Esophagus (tissue), 2 donors: ENCODE results near the gene BMAL2. TPM values are rescaled to one million over a fixed set of nuclear protein-coding genes. Genes with fewer than 3 reads are reported as not detected.

Source experiments
- H3K27ac ChIP-seq, 2 donors: one replicate each; pipeline ENCODE4 v1.5.1; 2013; ENCODE audit warnings: low read depth in 2 of 2, mild to moderate bottlenecking in 2 of 2, inconsistent platforms in 1 of 2, low read length in 1 of 2, moderate library complexity in 1 of 2
- H3K27me3 ChIP-seq, 2 donors: one replicate each; pipeline ENCODE4 v1.6.1; 2013; ENCODE audit warnings: low read length in 2 of 2, control low read depth in 1 of 2, mild to moderate bottlenecking in 1 of 2; ENCODE audit not compliant: insufficient read depth in 2 of 2, control insufficient read depth in 1 of 2
- H3K36me3 ChIP-seq, 2 donors: one replicate each; pipeline ENCODE4 v1.6.1; 2013; ENCODE audit warnings: low read length in 1 of 2; ENCODE audit not compliant: control insufficient read depth in 2 of 2, insufficient read depth in 2 of 2
- H3K4me1 ChIP-seq, 2 donors: one replicate each; pipeline ENCODE4 v1.6.1; 2013; ENCODE audit warnings: low read length in 1 of 2; ENCODE audit not compliant: control insufficient read depth in 2 of 2, insufficient read depth in 2 of 2
- H3K4me3 ChIP-seq, 2 donors: one replicate each; pipeline ENCODE4 v1.5.1; 2013; ENCODE audit warnings: low read length in 2 of 2, mild to moderate bottlenecking in 2 of 2, low read depth in 1 of 2, moderate library complexity in 1 of 2
- H3K9me3 ChIP-seq, 2 donors: one replicate each; pipeline ENCODE4 v1.6.1; 2013; ENCODE audit warnings: mild to moderate bottlenecking in 2 of 2, low read depth in 1 of 2, low read length in 1 of 2, moderate library complexity in 1 of 2; ENCODE audit not compliant: control insufficient read depth in 2 of 2, insufficient read depth in 1 of 2
- WGBS, 2 donors: extraction: QIAGEN DNeasy Blood & Tissue Kit; methylation state at CpG; one replicate each; pipeline ENCODE4 v1.1.7; 2013; 5-methylcytosine and 5-hydroxymethylcytosine counted together
- polyA plus RNA-seq, 2 donors: library from polyadenylated mRNA; stranded (reverse); fragments of 200-250 nt; gene quantifications; one replicate each; pipeline ENCODE4 v1.2.3, GENCODE V29; 2013
- donor health status: healthy with polysubstance abuse.
- donor health status: Bipolar disorder and iron deficiency.

Gene BMAL2
- polyA plus RNA-seq, 2 donors: 27.7 to 35.4 TPM

DNA sequence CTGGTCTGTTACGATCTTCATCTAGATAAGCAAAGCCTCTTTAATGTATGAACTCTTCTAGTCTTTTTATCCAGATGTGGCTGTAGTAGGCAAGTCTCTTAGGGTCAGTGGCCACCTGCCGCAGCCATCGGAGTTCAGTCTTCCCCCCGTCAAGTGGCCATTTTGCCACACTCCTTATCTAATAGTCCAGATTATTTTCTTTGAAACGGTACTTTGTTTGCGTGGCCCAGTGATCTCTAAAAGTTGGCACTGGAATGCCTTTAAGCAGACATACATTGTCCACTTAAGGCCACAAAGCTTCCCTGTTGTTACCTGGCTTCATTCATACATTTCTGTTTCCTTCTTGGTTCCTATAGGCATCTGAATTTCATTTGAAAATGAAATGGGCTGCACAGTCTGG is 36.0 kb upstream of the BMAL2 start:
- Histone ChIP-seq H3K27ac (no peak overlapping the region), H3K4me1 (no peaks in the 10 kb centered on the region), H3K27me3 (no peaks in the 10 kb centered on the region), H3K36me3 (peaks cover 0 to 4% of the 10 kb centered on the region in 2 donors), H3K9me3 (no peaks in the 10 kb centered on the region), H3K4me3 (no peak overlapping the region)
- 76 to 88% methylated on average over 6 of the region's 6 CpGs for whole genome bisulfite sequencing, 2 donors

DNA sequence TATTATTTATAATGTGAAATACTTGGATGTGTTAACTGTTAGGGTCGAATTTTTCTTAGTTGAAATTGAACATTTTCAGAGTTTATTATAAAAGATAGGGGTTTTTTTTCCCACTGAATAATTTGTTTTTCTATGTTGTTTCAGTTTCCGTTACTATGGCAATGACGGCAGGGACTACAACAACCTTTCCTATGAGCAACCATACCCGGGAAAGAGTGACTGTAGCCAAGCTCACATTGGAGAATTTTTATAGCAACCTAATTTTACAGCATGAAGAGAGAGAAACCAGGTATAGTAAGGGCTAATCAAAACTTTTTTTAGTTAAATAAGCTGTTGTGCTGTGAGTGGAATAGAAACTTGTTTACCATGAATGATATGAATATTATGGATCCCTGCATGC is 35.1 kb upstream of the BMAL2 start:
- 72 to 78% methylated on average over 4 of the region's 4 CpGs for WGBS, 2 donors

GRCh38 chr12:27299102-27299501 is 33.5 kb upstream of the BMAL2 start:
- H3K4me3 ChIP-seq: no peak overlapping the region
- H3K36me3 ChIP-seq: peaks cover 0 to 4% of the 10 kb centered on the region in 2 donors
- no peaks in the 10 kb centered on the region for H3K4me1 ChIP-seq
- no peaks in the 10 kb centered on the region for H3K27me3 ChIP-seq
- no peak overlapping the region for H3K27ac ChIP-seq
- no peaks in the 10 kb centered on the region for H3K9me3 ChIP-seq
- 93 to 97% methylated on average over 1 of the region's 1 CpG for WGBS, 2 donors

More for the DNA sequence above, 35.1 kb upstream of the BMAL2 start:
- H3K36me3 ChIP-seq: peaks cover 0 to 4% of the 10 kb centered on the region in 2 donors
- no peaks in the 10 kb centered on the region for H3K9me3 ChIP-seq
- no peak overlapping the region for H3K4me3 ChIP-seq
- no peaks in the 10 kb centered on the region for H3K4me1 ChIP-seq
- no peak overlapping the region for H3K27ac ChIP-seq
- H3K27me3 ChIP-seq: no peaks in the 10 kb centered on the region

DNA sequence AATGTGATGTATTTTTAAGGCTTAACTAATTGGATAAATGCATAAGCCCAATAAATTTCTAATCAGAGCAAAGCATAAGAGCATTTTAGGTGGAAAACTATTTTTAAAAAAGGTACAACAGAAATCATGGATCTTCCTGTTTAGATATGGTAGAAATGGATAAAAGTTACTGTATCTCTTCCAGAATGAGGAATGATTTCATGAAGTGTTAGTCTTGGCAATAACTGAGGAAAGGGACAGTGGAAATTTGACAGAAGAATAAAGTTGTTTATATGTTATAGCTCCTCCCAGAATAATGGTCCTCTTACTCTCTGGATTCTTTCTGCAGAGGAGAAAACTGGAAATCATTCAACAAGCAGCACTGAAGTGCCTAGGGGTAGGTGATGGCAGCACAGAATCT is 32.4 kb upstream of the BMAL2 start:
- Histone ChIP-seq H3K27ac (no peak overlapping the region), H3K9me3 (no peaks in the 10 kb centered on the region), H3K36me3 (peaks cover 0 to 4% of the 10 kb centered on the region in 2 donors), H3K4me1 (no peaks in the 10 kb centered on the region), H3K27me3 (no peaks in the 10 kb centered on the region), H3K4me3 (no peak overlapping the region)

DNA sequence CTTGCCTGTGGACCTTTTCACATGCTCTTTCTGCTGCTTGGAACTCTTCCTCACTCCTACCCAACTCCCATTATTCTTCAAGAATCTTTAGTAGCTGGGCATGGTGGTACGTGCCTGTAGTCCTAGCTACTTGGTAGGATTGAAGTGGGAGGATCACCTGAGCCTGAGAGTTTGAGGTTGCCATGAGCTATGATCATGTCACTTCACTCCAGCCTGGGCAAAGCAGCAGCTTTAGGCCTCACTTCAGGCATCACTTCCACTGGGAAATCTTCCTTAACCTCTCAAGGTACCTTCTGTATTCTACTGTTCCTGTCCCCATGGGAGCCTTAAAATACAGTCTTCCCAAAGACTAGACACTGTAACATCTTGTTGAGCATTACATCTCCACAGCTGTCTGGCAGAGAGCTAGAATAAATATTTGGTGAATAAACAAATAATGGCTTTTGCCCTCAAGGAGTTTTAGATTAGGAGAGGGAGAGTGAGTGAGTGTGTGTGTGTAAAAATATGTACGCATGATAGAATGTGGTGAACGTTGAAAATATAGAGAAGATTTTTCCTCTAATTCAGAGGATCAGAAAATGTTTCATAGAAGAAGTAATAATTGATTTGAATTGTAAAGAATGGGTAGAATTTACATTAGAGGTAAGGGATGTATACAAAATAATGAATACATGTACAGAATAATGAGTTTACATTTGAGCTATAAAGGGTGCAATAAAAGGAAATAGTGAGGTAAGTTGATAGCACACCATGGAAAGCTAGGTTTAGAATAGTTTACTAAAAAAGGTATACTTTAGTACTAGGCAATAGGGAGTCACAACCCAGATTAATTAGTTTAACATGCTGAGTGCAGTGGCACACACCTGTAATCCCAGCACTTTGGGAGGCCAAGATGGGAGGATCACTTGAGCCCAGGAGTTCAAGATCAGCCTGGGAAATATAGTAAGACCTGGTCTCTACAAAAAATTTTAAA is 29.2 kb upstream of the BMAL2 start:
- H3K9me3 ChIP-seq: no peaks in the 10 kb centered on the region
- H3K36me3 ChIP-seq: no peaks in the 10 kb centered on the region
- no peaks in the 10 kb centered on the region for H3K27me3 ChIP-seq
- no peaks in the 10 kb centered on the region for H3K4me1 ChIP-seq
- H3K4me3 ChIP-seq: no peak overlapping the region
- no peak overlapping the region for H3K27ac ChIP-seq
- 60 to 63% methylated on average over 3 of the region's 3 CpGs for WGBS, 2 donors

GRCh38 chr12:27304856-27305255 is 27.8 kb upstream of the BMAL2 start:
- no peaks in the 10 kb centered on the region for H3K27me3 ChIP-seq
- no peaks in the 10 kb centered on the region for H3K4me1 ChIP-seq
- H3K27ac ChIP-seq: no peak overlapping the region
- H3K9me3 ChIP-seq: no peaks in the 10 kb centered on the region
- WGBS, 2 donors: 67 to 74% methylated on average over 1 of the region's 1 CpG
- no peak overlapping the region for H3K4me3 ChIP-seq
- peaks cover 0 to 4% of the 10 kb centered on the region in 2 donors for H3K36me3 ChIP-seq

GRCh38 chr12:27305673-27306456 is 26.8 kb upstream of the BMAL2 start:
- 79 to 82% methylated on average over 1 of the region's 1 CpG for WGBS, 2 donors
- no peak overlapping the region for H3K4me3 ChIP-seq
- H3K27ac ChIP-seq: no peak overlapping the region
- H3K27me3 ChIP-seq: no peaks in the 10 kb centered on the region
- no peaks in the 10 kb centered on the region for H3K4me1 ChIP-seq
- peaks cover 0 to 4% of the 10 kb centered on the region in 2 donors for H3K36me3 ChIP-seq
- H3K9me3 ChIP-seq: no peaks in the 10 kb centered on the region

- 94 to 95% methylated on average over 2 of the region's 2 CpGs for WGBS, 2 donors
- Histone ChIP-seq H3K36me3 (peaks cover 0 to 4% of the 10 kb centered on the region in 2 donors), H3K9me3 (no peaks in the 10 kb centered on the region), H3K4me3 (no peak overlapping the region), H3K27ac (no peak overlapping the region), H3K27me3 (no peaks in the 10 kb centered on the region), H3K4me1 (no peaks in the 10 kb centered on the region)
Observed at GRCh38 chr12:27309293-27309994, 23.2 kb upstream of the BMAL2 start.

GRCh38 chr12:27309995-27310315 is 22.7 kb upstream of the BMAL2 start:
- Histone ChIP-seq H3K27ac (no peak overlapping the region), H3K4me3 (no peak overlapping the region), H3K27me3 (no peaks in the 10 kb centered on the region), H3K36me3 (peaks cover 0 to 4% of the 10 kb centered on the region in 2 donors), H3K4me1 (no peaks in the 10 kb centered on the region), H3K9me3 (no peaks in the 10 kb centered on the region)
- 97 to 100% methylated on average over 1 of the region's 1 CpG for WGBS, 2 donors
